Measurements from ENCODE around the gene PDF.

- no peak for TF ChIP-seq POLR2A (IDR thresholded peaks at IDR 0.05; ENCODE audit: extremely low read depth, insufficient read length)
- TF ChIP-seq, protein P1, sequence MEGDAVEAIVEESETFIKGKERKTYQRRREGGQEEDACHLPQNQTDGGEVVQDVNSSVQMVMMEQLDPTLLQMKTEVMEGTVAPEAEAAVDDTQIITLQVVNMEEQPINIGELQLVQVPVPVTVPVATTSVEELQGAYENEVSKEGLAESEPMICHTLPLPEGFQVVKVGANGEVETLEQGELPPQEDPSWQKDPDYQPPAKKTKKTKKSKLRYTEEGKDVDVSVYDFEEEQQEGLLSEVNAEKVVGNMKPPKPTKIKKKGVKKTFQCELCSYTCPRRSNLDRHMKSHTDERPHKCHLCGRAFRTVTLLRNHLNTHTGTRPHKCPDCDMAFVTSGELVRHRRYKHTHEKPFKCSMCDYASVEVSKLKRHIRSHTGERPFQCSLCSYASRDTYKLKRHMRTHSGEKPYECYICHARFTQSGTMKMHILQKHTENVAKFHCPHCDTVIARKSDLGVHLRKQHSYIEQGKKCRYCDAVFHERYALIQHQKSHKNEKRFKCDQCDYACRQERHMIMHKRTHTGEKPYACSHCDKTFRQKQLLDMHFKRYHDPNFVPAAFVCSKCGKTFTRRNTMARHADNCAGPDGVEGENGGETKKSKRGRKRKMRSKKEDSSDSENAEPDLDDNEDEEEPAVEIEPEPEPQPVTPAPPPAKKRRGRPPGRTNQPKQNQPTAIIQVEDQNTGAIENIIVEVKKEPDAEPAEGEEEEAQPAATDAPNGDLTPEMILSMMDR (IDR thresholded peaks at IDR 0.05; ENCODE audit: low read depth, low read length), result no peak
Observed at GRCh38 chr16:69315486-69316311, 14.7 kb downstream of the PDF start.

All from NB4 (cell line).